GM12892 (cell line): ENCODE measurements around the gene QDPR.

Source experiments
- POLR2A ChIP-seq: IDR thresholded peaks from 2 replicates; pipeline ENCODE4 v1.6.1; 2011; ENCODE audit warnings: low read depth, low read length, control low read depth
- POLR2AphosphoS5 ChIP-seq: IDR thresholded peaks from 2 replicates; pipeline ENCODE4 v1.6.1; 2011; ENCODE audit warnings: low read depth, low read length, control low read depth
- TAF1 ChIP-seq: IDR thresholded peaks from 2 replicates; pipeline ENCODE4 v1.6.1; 2011; ENCODE audit warnings: low read depth, mild to moderate bottlenecking, control low read depth, low read length, borderline replicate concordance

GRCh38 chr4:17504081-17504480 lies 7.8 kb downstream of the QDPR start:
- TF ChIP-seq TAF1 (no peak), POLR2A (no peak), POLR2AphosphoS5 (no peak)
